CD4-positive, alpha-beta memory T cell (primary cell): ENCODE measurements around the gene ADCY5. TPM values are rescaled to one million over a fixed set of nuclear protein-coding genes. Genes with fewer than 3 reads are reported as not detected.
"Not testable (repeated sequence)": the region's sequence is repeated elsewhere in the genome, so short reads cannot be mapped to it uniquely, and the experiment has no call there.

Experiments
- CTCF ChIA-PET: fragments of 350-600 bp; sonication (Branson Sonifier 250); formaldehyde crosslinking; loops from one replicate; lab custom pipeline; 2021; ENCODE audit warnings: inconsistent platforms; ENCODE audit not compliant: partially characterized antibody; lab: Charles Lee
- POLR2A ChIA-PET: fragments of 350-600 bp; sonication (Branson Sonifier 250); formaldehyde crosslinking; loops from one replicate; lab custom pipeline; 2021; ENCODE audit not compliant: partially characterized antibody; lab: Charles Lee
- DNase-seq, 5 donors: peaks; one replicate each; pipeline versions ENCODE4 v3.0.0 to v3.0.0-alpha.2; 2020 to 2022; ENCODE audit warnings: mixed read lengths in 1 of 5
- H3K27ac ChIP-seq: one replicate; pipeline ENCODE4 v1.7.0; 2013; ENCODE audit warnings: low read depth, low read length
- H3K27me3 ChIP-seq: 2 replicates; pipeline ENCODE4 v1.7.0; 2013; ENCODE audit warnings: mild to moderate bottlenecking, low read length, moderate library complexity; ENCODE audit not compliant: insufficient read depth
- H3K36me3 ChIP-seq: 2 replicates; pipeline ENCODE4 v1.7.0; 2013; ENCODE audit warnings: mild to moderate bottlenecking, low read length, moderate library complexity; ENCODE audit not compliant: insufficient read depth
- H3K4me1 ChIP-seq: 2 replicates; pipeline ENCODE4 v1.7.0; 2013; ENCODE audit warnings: mild to moderate bottlenecking, low read length, moderate library complexity; ENCODE audit not compliant: insufficient read depth
- H3K4me3 ChIP-seq, 2 donors: one replicate each; pipeline ENCODE4 v1.7.0; 2013; ENCODE audit warnings: low read length in 2 of 2, mild to moderate bottlenecking in 1 of 2
- H3K9me3 ChIP-seq, 2 donors: one replicate each; pipeline ENCODE4 v1.7.0; 2013; ENCODE audit warnings: low read length in 2 of 2, control low read depth in 1 of 2; ENCODE audit not compliant: control insufficient read depth in 1 of 2
- H3K27ac Mint-ChIP-seq, 7 donors: one replicate each; pipeline ENCODE4 v1.8.0; 2020 to 2021; ENCODE audit warnings: mixed read lengths in 7 of 7, mild to moderate bottlenecking in 6 of 7, inconsistent platforms in 3 of 7, moderate library complexity in 3 of 7
- H3K27me3 Mint-ChIP-seq, 2 donors: one replicate each; pipeline ENCODE4 v1.8.0; 2020 to 2021; ENCODE audit warnings: mixed read lengths in 2 of 2
- H3K36me3 Mint-ChIP-seq, 2 donors: one replicate each; pipeline ENCODE4 v1.8.0; 2020 to 2021; ENCODE audit warnings: mixed read lengths in 2 of 2, inconsistent platforms in 1 of 2, mild to moderate bottlenecking in 1 of 2
- H3K4me1 Mint-ChIP-seq, 4 donors: one replicate each; pipeline ENCODE4 v1.8.0; 2020 to 2021; ENCODE audit warnings: mixed read lengths in 4 of 4, mild to moderate bottlenecking in 1 of 4
- H3K4me3 Mint-ChIP-seq, 8 donors: one replicate each; pipeline ENCODE4 v1.8.0; 2020 to 2021; ENCODE audit warnings: mixed read lengths in 8 of 8, mild to moderate bottlenecking in 7 of 8, moderate library complexity in 6 of 8, inconsistent platforms in 3 of 8
- H3K9me3 Mint-ChIP-seq, 8 donors: one replicate each; pipeline ENCODE4 v1.8.0; 2020 to 2021; ENCODE audit warnings: mixed read lengths in 8 of 8, mild to moderate bottlenecking in 5 of 8, inconsistent platforms in 3 of 8, moderate library complexity in 1 of 8
- intact Hi-C: fragments of 100-400 bp; cut with micrococcal nuclease; formaldehyde crosslinking; loops from one replicate; pipeline ENCODE4 v1.15.1; 2023
- polyA plus RNA-seq, 2 donors: library from polyadenylated mRNA; unstranded; fragments of 300-500 nt; fragmentation: Illumina TruSeq; gene quantifications; one replicate each; pipeline ENCODE4 v1.2.3, GENCODE V29; 2021
- total RNA-seq, 2 experiments: library from RNA; stranded (reverse); gene quantifications; one replicate each; pipeline ENCODE4 v1.2.3, GENCODE V29; 2021

ADCY5 gene
- total RNA-seq, result not detected
- polyA plus RNA-seq, result under 1 TPM in 1 of 2 donors, not detected in 1; 0.11 TPM

GRCh38 chr3:123448536-123449101 is at the start of gene ADCY5:
TSS of gene ADCY5 (minus strand) at chr3:123449090. CDS start at chr3:123448545, 545 bp downstream.
- Histone ChIP-seq H3K27ac (no peak within 1 kb of the TSS), H3K9me3 (no peaks in the 10 kb centered on the region), H3K36me3 (no peaks in the 10 kb centered on the region), H3K27me3 (peaks cover 10% of the 10 kb centered on the region), H3K4me3 (peak within 1 kb of the TSS in 1 of 2 donors; percentile 32), H3K4me1 (no peaks in the 10 kb centered on the region)
- intact Hi-C loops, result loop anchor here (2.0 kb wide), 1 partner anchor 110 kb away; no protein-coding TSS in a partner anchor
- Mint-ChIP-seq H3K36me3 (no peaks in the 10 kb centered on the region), H3K4me1 (peaks cover 2 to 18% (median 6%) of the 10 kb centered on the region in 4 donors), H3K9me3 (peaks cover 0 to 2% (median 0%) of the 10 kb centered on the region in 8 donors), H3K27ac (no peak within 1 kb of the TSS), H3K4me3 (peak within 1 kb of the TSS in 4 of 8 donors; percentile 32 to 70 (median 58)), H3K27me3 (peaks cover 34 to 45% of the 10 kb centered on the region in 2 donors)
- no peak for DNase-seq
- ChIA-PET CTCF (interaction anchor here (1.0 to 1.8 kb wide), 8 partner anchors 41 to 115 kb away, joined by 3 to 5 read pairs (median 3); no protein-coding TSS in a partner anchor), POLR2A (no interaction called here)

DNA sequence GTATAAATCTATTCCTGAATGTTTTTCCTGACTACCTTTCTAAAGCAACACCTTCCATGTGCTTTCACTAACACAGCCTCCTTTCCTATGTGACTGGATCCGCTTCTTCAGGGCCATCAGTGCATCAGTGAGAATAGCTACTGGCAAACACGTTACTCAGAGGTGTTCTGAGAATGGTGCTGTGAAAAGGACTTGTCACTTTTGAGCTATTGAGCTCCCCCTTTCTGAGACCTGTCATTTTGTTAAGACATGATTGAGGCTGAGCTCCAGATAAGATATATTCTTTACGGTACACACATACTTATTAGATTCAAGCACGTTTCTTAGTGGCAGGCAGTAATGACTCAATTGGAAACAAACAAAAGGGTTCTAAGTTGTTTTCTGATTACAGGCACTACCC is 45.0 kb upstream of the ADCY5 start:
- Histone ChIP-seq H3K9me3 (no peaks in the 10 kb centered on the region), H3K4me3 (no peak overlapping the region), H3K4me1 (no peaks in the 10 kb centered on the region), H3K27me3 (no peaks in the 10 kb centered on the region), H3K36me3 (peaks cover 20% of the 10 kb centered on the region), H3K27ac (no peak overlapping the region)
- DNase-seq, result no peak
- H3K27me3 Mint-ChIP-seq, result no peaks in the 10 kb centered on the region
- H3K9me3 Mint-ChIP-seq, result no peaks in the 10 kb centered on the region
- H3K27ac Mint-ChIP-seq, result no peak overlapping the region
- H3K4me3 Mint-ChIP-seq, result no peak overlapping the region
- H3K36me3 Mint-ChIP-seq, result peaks cover 36 to 55% of the 10 kb centered on the region in 2 donors
- intact Hi-C loops, result no loop called here
- CTCF ChIA-PET, result no interaction called here
- POLR2A ChIA-PET, result no interaction called here
- H3K4me1 Mint-ChIP-seq, result peaks cover 0 to 8% (median 2%) of the 10 kb centered on the region in 4 donors

DNA sequence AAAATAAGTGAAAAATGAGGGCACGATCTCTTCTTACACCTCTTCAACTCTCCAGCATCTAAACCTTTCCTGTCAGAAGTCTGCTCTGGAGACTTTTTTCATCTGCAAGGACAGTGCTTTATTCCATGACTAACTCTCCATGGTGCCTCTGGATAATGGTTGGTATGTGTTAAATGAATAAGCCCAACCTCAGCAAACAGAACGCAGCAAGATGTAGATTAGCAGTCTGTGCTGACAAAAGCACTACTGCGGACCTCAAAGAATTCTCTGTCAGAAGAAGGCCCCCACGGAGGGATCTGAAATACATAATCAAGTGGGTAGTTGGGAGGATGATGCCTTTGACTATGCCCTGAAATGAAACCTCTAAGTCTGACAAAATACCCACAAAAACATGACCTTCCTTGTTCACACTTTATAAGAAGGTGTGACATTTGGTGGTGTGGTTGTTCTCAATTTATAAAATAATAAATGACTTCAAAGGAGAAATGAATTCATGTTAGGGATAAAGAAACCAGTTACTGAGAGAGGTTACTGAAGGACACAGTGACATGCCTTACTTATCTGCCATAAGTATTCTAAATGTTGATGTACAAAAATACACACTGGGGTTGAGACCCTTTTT is 43.2 kb upstream of the ADCY5 start:
- intact Hi-C loops, result no loop called here
- Histone ChIP-seq H3K4me1 (no peaks in the 10 kb centered on the region), H3K36me3 (peaks cover 2% of the 10 kb centered on the region), H3K27me3 (no peaks in the 10 kb centered on the region), H3K9me3 (no peaks in the 10 kb centered on the region), H3K27ac (no peak overlapping the region), H3K4me3 (no peak overlapping the region)
- peak in 4 of 5 donors; percentile 1 to 12 (median 8) for DNase-seq
- CTCF ChIA-PET, result no interaction called here
- Mint-ChIP-seq H3K4me1 (peaks cover 0 to 8% (median 2%) of the 10 kb centered on the region in 4 donors), H3K27ac (peak overlapping the region in 6 of 7 donors; percentile 5 to 72 (median 48)), H3K9me3 (no peaks in the 10 kb centered on the region), H3K4me3 (peak overlapping the region in 1 of 8 donors; percentile 48), H3K36me3 (peaks cover 22 to 40% of the 10 kb centered on the region in 2 donors), H3K27me3 (no peaks in the 10 kb centered on the region)
- POLR2A ChIA-PET, result no interaction called here

DNA sequence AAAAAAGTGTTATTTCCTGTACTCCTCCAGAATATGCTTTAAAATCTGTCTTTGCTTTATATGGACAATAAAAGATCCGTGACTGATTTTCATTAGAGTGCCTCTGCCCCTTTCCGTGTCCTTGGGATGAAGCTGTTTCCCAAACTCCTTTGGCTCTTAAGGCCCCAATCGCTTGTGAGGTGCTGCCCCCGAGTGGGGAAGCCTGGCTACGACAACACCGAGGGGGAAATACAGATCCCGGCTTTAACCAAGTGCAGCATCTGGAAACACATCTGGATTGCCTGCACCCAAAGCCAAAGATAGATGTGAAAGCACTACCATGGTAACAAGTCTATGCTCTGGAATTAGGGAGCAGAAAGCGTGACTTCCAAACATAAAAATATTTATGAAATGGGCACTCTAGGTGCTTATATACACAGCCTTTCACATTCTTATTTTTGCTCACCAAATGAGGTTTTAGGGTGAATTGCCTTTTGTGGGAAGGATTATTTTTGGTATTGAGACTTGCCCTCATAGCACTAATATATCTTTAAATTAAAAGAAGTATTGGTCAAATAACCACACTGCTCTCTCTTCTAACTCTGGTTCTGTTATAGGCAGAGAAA is 40.6 kb upstream of the ADCY5 start:
- Histone ChIP-seq H3K27ac (no peak overlapping the region), H3K27me3 (no peaks in the 10 kb centered on the region), H3K4me1 (no peaks in the 10 kb centered on the region), H3K9me3 (no peaks in the 10 kb centered on the region), H3K4me3 (no peak overlapping the region), H3K36me3 (no peaks in the 10 kb centered on the region)
- Mint-ChIP-seq H3K4me1 (peaks cover 0 to 8% (median 2%) of the 10 kb centered on the region in 4 donors), H3K27me3 (peaks cover 0 to 1% of the 10 kb centered on the region in 2 donors), H3K36me3 (peaks cover 12 to 21% of the 10 kb centered on the region in 2 donors), H3K4me3 (no peak overlapping the region), H3K27ac (no peak overlapping the region), H3K9me3 (peaks cover 0 to 1% (median 0%) of the 10 kb centered on the region in 8 donors)
- CTCF ChIA-PET, result interaction anchor here (0.7 to 1.4 kb wide), 8 partner anchors 12 to 64 kb away, joined by 3 to 7 read pairs (median 3); partner anchors contain the start of gene ADCY5
- POLR2A ChIA-PET, result interaction anchor here (0.7 kb wide), 1 partner anchor 9 kb away, joined by 3 read pairs; no protein-coding TSS in a partner anchor
- intact Hi-C loops, result loop anchor here (2.0 kb wide), 1 partner anchor 161 kb away; no protein-coding TSS in a partner anchor
- DNase-seq, result peak; percentile 11 to 43 (median 16)

DNA sequence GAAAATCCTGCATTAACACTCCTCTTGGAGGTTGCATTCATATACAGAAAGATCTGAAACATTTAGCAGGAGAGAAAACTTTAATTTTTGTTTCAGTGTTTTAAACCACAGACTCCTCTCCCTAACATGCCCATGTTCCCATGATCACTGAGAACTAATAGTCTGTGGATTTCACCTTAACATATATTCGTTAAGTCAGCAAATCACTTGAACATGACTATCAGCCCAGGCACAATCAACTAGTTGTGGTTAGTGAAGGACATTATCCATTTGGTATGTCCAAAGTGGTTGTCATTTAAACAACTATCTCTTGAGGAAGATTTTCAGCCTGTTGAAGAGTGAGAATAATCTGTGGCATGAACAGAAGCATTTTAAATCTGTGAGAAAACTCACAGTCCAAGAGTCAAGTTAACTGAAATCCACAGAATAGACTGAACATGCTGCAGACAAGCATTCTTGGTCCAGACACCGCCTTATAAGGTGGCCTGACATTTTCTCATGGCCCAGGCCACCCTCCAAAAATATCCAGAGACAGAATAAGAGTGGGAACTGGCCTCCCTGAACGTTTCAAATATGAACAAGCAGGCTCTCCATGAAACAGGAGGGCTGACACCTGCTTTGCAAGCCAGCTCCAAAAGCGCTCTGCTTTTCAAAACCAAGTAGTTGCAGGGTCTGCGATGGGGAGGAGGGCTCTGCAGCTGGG is 39.9 kb upstream of the ADCY5 start:
- POLR2A ChIA-PET, result interaction anchor here (0.7 kb wide), 1 partner anchor 9 kb away, joined by 3 read pairs; no protein-coding TSS in a partner anchor
- peak overlapping the region in 1 of 7 donors; percentile 29 for H3K27ac Mint-ChIP-seq
- Histone ChIP-seq H3K27me3 (no peaks in the 10 kb centered on the region), H3K4me1 (no peaks in the 10 kb centered on the region), H3K36me3 (no peaks in the 10 kb centered on the region), H3K27ac (no peak overlapping the region), H3K4me3 (no peak overlapping the region), H3K9me3 (no peaks in the 10 kb centered on the region)
- H3K4me3 Mint-ChIP-seq, result no peak overlapping the region
- H3K36me3 Mint-ChIP-seq, result peaks cover 8 to 16% of the 10 kb centered on the region in 2 donors
- H3K9me3 Mint-ChIP-seq, result peaks cover 0 to 1% (median 0%) of the 10 kb centered on the region in 8 donors
- peaks cover 0 to 8% (median 2%) of the 10 kb centered on the region in 4 donors for H3K4me1 Mint-ChIP-seq
- CTCF ChIA-PET, result interaction anchor here (0.7 to 1.4 kb wide), 8 partner anchors 11 to 65 kb away, joined by 3 to 7 read pairs (median 3); partner anchors contain the start of gene ADCY5
- intact Hi-C loops, result loop anchor here (2.0 kb wide), 1 partner anchor 160 kb away; no protein-coding TSS in a partner anchor
- H3K27me3 Mint-ChIP-seq, result peaks cover 0 to 1% of the 10 kb centered on the region in 2 donors
- DNase-seq, result no peak

DNA sequence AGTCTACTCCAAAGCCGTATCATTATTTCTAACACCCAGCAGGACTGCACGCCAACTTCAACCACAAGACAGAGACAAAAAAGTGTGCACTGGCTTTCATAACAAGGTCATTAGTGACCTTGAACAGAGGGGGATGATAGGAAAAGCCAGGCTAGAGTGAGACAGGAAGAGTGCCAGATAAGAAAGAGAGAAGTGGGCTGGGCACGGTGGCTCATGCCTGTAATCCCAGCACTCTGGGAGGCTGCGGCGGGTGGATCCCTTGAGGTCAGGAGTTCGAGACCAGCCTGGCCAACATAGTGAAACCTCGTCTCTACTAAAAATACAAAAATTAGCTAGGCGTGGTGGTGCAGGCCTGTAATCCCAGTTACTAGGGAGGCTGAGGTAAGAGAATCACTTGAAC is 38.2 kb upstream of the ADCY5 start:
- POLR2A ChIA-PET, H3K36me3 ChIP-seq, H3K27ac Mint-ChIP-seq, H3K9me3 Mint-ChIP-seq, H3K36me3 Mint-ChIP-seq, H3K27ac ChIP-seq, H3K9me3 ChIP-seq, H3K27me3 ChIP-seq, intact Hi-C loops, H3K27me3 Mint-ChIP-seq, CTCF ChIA-PET, H3K4me1 ChIP-seq, H3K4me3 Mint-ChIP-seq, H3K4me1 Mint-ChIP-seq, H3K4me3 ChIP-seq, DNase-seq: not testable (repeated sequence)
